HG02610 (cell line): Measurements from ENCODE around the gene ERVFRD-1.

Experiments used
- ATAC-seq: cut with Tn5 transposase; IDR thresholded peaks from one replicate; pipeline ENCODE4 v1.9.1; 2021; ENCODE audit warnings: mild to moderate bottlenecking, moderate library complexity; ENCODE audit not compliant: unreplicated experiment

Gene ERVFRD-1

GRCh38 chr6:11129908-11130565 is 18.5 kb upstream of the ERVFRD-1 start:
- ATAC-seq: peak; percentile 73

- ATAC-seq: no peak
These were observed 17.1 kb upstream of the ERVFRD-1 start for GRCh38 chr6:11128608-11129007.

- no peak for ATAC-seq
These were observed 15.4 kb upstream of the ERVFRD-1 start for GRCh38 chr6:11126876-11127275.

GRCh38 chr6:11123978-11124377 is 12.5 kb upstream of the ERVFRD-1 start:
- ATAC-seq: no peak

GRCh38 chr6:11122380-11122779 is 10.9 kb upstream of the ERVFRD-1 start:
- no peak for ATAC-seq

GRCh38 chr6:11121851-11122250 is 10.3 kb upstream of the ERVFRD-1 start:
- no peak for ATAC-seq

GRCh38 chr6:11120271-11121005 is 8.9 kb upstream of the ERVFRD-1 start:
- ATAC-seq: no peak

- ATAC-seq: peak; percentile 86
These were observed 4.4 kb upstream of the ERVFRD-1 start for GRCh38 chr6:11115808-11116536.

- ATAC-seq: no peak
These were observed 1.5 kb upstream of the ERVFRD-1 start for GRCh38 chr6:11113038-11113437.

- no peak for ATAC-seq
These were observed 378 bp upstream of the ERVFRD-1 start for GRCh38 chr6:11111769-11112437.

GRCh38 chr6:11108726-11109125 is 2.8 kb downstream of the ERVFRD-1 start:
- no peak for ATAC-seq

GRCh38 chr6:11103065-11103464 is 8.5 kb downstream of the ERVFRD-1 start:
- no peak for ATAC-seq

GRCh38 chr6:11101417-11101816 is 10.1 kb downstream of the ERVFRD-1 start:
- ATAC-seq: no peak

GRCh38 chr6:11098004-11098403 is 13.5 kb downstream of the ERVFRD-1 start:
- ATAC-seq: no peak

- no peak for ATAC-seq
These were observed 14.0 kb downstream of the ERVFRD-1 start for GRCh38 chr6:11097476-11097875.

GRCh38 chr6:11096109-11096508 is 15.4 kb downstream of the ERVFRD-1 start:
- ATAC-seq: no peak

GRCh38 chr6:11094941-11095340 is 16.6 kb downstream of the ERVFRD-1 start:
- ATAC-seq: no peak

GRCh38 chr6:11094411-11094851 is 17.1 kb downstream of the ERVFRD-1 start:
- ATAC-seq: peak; percentile 34

GRCh38 chr6:11093626-11094410 is 17.7 kb downstream of the ERVFRD-1 start, which contains the start of gene SMIM13:
Gene SMIM13, plus strand, starts transcription at chr6:11093834. Its CDS starts 480 bp downstream, at chr6:11094314.
- ATAC-seq: peak; percentile 93

GRCh38 chr6:11093376-11093625 is 18.2 kb downstream of the ERVFRD-1 start:
- ATAC-seq: peak; percentile 18
